Measurements from ENCODE around the gene APLP2. TPM values are rescaled to one million over a fixed set of nuclear protein-coding genes. Genes with fewer than 3 reads are reported as not detected.

APLP2 gene
- total and polyA plus RNA-seq, 2 of the 13 experiments (the other 11 are each of a cell fraction or from before 2014, with no cell fraction given) = 315 to 594 TPM

DNA sequence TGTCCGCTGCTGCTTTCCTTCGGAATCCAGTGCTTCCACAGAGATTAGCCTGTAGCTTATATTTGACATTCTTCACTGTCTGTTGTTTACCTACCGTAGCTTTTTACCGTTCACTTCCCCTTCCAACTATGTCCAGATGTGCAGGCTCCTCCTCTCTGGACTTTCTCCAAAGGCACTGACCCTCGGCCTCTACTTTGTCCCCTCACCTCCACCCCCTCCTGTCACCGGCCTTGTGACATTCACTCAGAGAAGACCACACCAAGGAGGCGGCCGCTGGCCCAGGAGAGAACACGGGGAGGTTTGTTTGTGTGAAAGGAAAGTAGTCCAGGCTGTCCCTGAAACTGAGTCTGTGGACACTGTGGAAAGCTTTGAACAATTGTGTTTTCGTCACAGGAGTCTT lies 74.4 kb downstream of the APLP2 start (continued):
- TF ChIP-seq, protein P1, sequence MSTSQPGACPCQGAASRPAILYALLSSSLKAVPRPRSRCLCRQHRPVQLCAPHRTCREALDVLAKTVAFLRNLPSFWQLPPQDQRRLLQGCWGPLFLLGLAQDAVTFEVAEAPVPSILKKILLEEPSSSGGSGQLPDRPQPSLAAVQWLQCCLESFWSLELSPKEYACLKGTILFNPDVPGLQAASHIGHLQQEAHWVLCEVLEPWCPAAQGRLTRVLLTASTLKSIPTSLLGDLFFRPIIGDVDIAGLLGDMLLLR (CRISPR knock-in tag; IDR thresholded peaks at IDR 0.05) = no peak
- TF ChIP-seq, protein P2, sequence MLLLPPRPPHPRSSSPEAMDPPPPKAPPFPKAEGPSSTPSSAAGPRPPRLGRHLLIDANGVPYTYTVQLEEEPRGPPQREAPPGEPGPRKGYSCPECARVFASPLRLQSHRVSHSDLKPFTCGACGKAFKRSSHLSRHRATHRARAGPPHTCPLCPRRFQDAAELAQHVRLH (CRISPR knock-in tag; IDR thresholded peaks at IDR 0.05; ENCODE audit: borderline replicate concordance, low read depth) = peak; percentile 45; the same call in 1 of the 2 replicates
- TF ChIP-seq, protein P3, sequence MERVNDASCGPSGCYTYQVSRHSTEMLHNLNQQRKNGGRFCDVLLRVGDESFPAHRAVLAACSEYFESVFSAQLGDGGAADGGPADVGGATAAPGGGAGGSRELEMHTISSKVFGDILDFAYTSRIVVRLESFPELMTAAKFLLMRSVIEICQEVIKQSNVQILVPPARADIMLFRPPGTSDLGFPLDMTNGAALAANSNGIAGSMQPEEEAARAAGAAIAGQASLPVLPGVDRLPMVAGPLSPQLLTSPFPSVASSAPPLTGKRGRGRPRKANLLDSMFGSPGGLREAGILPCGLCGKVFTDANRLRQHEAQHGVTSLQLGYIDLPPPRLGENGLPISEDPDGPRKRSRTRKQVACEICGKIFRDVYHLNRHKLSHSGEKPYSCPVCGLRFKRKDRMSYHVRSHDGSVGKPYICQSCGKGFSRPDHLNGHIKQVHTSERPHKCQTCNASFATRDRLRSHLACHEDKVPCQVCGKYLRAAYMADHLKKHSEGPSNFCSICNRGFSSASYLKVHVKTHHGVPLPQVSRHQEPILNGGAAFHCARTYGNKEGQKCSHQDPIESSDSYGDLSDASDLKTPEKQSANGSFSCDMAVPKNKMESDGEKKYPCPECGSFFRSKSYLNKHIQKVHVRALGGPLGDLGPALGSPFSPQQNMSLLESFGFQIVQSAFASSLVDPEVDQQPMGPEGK (CRISPR knock-in tag; IDR thresholded peaks at IDR 0.05) = peak; percentile 68
- TF ChIP-seq, protein P4, sequence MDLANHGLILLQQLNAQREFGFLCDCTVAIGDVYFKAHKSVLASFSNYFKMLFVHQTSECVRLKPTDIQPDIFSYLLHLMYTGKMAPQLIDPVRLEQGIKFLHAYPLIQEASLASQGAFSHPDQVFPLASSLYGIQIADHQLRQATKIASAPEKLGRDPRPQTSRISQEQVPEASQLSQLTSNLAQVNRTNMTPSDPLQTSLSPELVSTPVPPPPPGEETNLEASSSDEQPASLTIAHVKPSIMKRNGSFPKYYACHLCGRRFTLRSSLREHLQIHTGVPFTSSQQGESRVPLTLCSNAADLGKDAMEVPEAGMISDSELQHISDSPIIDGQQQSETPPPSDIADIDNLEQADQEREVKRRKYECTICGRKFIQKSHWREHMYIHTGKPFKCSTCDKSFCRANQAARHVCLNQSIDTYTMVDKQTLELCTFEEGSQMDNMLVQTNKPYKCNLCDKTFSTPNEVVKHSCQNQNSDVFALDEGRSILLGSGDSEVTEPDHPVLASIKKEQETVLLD (CRISPR knock-in tag; IDR thresholded peaks at IDR 0.05; ENCODE audit: low read depth) = no peak
- TF ChIP-seq KDM6A (CRISPR knock-in tag; IDR thresholded peaks at IDR 0.05; ENCODE audit: low read depth) = peak; percentile 80
- TF ChIP-seq MYNN (CRISPR knock-in tag; IDR thresholded peaks at IDR 0.05; ENCODE audit: low read depth) = no peak
- TF ChIP-seq ZFX (CRISPR knock-in tag; IDR thresholded peaks at IDR 0.05; ENCODE audit: low read depth) = peak; percentile 48
- TF ChIP-seq NONO (IDR thresholded peaks at IDR 0.05) = no peak
- TF ChIP-seq NONO (CRISPR knock-in tag; conservative IDR thresholded peaks at IDR 0.05) = peak; percentile 56
- TF ChIP-seq EHMT2 (IDR thresholded peaks at IDR 0.05; ENCODE audit: borderline replicate concordance, low read depth, low read length) = no peak
- peak; percentile 84 for TF ChIP-seq RXRB (CRISPR knock-in tag; IDR thresholded peaks at IDR 0.05; ENCODE audit: borderline replicate concordance)
- TF ChIP-seq, protein P5, sequence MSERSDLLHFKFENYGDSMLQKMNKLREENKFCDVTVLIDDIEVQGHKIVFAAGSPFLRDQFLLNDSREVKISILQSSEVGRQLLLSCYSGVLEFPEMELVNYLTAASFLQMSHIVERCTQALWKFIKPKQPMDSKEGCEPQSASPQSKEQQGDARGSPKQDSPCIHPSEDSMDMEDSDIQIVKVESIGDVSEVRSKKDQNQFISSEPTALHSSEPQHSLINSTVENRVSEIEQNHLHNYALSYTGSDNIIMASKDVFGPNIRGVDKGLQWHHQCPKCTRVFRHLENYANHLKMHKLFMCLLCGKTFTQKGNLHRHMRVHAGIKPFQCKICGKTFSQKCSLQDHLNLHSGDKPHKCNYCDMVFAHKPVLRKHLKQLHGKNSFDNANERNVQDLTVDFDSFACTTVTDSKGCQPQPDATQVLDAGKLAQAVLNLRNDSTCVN (CRISPR knock-in tag; IDR thresholded peaks at IDR 0.05; ENCODE audit: borderline replicate concordance) = peak; percentile 83; the same call in 1 of the 2 replicates
- TF ChIP-seq, protein P6, sequence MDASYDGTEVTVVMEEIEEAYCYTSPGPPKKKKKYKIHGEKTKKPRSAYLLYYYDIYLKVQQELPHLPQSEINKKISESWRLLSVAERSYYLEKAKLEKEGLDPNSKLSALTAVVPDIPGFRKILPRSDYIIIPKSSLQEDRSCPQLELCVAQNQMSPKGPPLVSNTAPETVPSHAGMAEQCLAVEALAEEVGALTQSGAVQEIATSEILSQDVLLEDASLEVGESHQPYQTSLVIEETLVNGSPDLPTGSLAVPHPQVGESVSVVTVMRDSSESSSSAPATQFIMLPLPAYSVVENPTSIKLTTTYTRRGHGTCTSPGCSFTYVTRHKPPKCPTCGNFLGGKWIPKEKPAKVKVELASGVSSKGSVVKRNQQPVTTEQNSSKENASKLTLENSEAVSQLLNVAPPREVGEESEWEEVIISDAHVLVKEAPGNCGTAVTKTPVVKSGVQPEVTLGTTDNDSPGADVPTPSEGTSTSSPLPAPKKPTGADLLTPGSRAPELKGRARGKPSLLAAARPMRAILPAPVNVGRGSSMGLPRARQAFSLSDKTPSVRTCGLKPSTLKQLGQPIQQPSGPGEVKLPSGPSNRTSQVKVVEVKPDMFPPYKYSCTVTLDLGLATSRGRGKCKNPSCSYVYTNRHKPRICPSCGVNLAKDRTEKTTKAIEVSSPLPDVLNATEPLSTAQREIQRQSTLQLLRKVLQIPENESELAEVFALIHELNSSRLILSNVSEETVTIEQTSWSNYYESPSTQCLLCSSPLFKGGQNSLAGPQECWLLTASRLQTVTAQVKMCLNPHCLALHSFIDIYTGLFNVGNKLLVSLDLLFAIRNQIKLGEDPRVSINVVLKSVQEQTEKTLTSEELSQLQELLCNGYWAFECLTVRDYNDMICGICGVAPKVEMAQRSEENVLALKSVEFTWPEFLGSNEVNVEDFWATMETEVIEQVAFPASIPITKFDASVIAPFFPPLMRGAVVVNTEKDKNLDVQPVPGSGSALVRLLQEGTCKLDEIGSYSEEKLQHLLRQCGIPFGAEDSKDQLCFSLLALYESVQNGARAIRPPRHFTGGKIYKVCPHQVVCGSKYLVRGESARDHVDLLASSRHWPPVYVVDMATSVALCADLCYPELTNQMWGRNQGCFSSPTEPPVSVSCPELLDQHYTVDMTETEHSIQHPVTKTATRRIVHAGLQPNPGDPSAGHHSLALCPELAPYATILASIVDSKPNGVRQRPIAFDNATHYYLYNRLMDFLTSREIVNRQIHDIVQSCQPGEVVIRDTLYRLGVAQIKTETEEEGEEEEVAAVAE (CRISPR knock-in tag; IDR thresholded peaks at IDR 0.05; ENCODE audit: borderline replicate concordance) = peak; percentile 35; the same call in 1 of the 2 replicates
- TF ChIP-seq ZBTB20 (CRISPR knock-in tag; IDR thresholded peaks at IDR 0.05; ENCODE audit: borderline replicate concordance, low read depth) = peak; percentile 25; the same call in 1 of the 2 replicates

Data from HepG2 (cell line).